ENCODE measurements around the gene TRAPPC6A.

GRCh38 chr19:45126654-45127053 is 51.4 kb downstream of the TRAPPC6A start:
- TF ChIP-seq, protein P1, sequence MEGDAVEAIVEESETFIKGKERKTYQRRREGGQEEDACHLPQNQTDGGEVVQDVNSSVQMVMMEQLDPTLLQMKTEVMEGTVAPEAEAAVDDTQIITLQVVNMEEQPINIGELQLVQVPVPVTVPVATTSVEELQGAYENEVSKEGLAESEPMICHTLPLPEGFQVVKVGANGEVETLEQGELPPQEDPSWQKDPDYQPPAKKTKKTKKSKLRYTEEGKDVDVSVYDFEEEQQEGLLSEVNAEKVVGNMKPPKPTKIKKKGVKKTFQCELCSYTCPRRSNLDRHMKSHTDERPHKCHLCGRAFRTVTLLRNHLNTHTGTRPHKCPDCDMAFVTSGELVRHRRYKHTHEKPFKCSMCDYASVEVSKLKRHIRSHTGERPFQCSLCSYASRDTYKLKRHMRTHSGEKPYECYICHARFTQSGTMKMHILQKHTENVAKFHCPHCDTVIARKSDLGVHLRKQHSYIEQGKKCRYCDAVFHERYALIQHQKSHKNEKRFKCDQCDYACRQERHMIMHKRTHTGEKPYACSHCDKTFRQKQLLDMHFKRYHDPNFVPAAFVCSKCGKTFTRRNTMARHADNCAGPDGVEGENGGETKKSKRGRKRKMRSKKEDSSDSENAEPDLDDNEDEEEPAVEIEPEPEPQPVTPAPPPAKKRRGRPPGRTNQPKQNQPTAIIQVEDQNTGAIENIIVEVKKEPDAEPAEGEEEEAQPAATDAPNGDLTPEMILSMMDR (conservative IDR thresholded peaks at IDR 0.05; ENCODE audit: low read depth, low read length) = no peak
- no peak for TF ChIP-seq MXI1 (IDR thresholded peaks at IDR 0.05; ENCODE audit: borderline replicate concordance, low read depth, low read length)
- no peak for TF ChIP-seq BHLHE40 (IDR thresholded peaks at IDR 0.05; ENCODE audit: low read depth, low read length)
- TF ChIP-seq CHD1 (IDR thresholded peaks at IDR 0.05; ENCODE audit: low read depth, low read length) = no peak

Data from IMR-90 (cell line).